Esophagus squamous epithelium (tissue), 5 donors: ENCODE measurements around the gene MTA3. TPM values are rescaled to one million over a fixed set of nuclear protein-coding genes. Genes with fewer than 3 reads are reported as not detected.
A peak's percentile ranks its signal among the peaks of the same experiment; 100 is the strongest.

ENCODE experiments used
- DNase-seq: peaks from one replicate; lab custom pipeline; 2025; lab: John Stamatoyannopoulos, UW
- H3K27ac ChIP-seq, 4 donors: fragments of 200-600 bp; sonication (generic); one replicate each; pipeline ENCODE4 v1.5.1; 2016 to 2019; ENCODE audit warnings: mild to moderate bottlenecking in 1 of 4
- H3K27me3 ChIP-seq, 4 donors: fragments of 200-600 bp; sonication (generic); 1 replicate in 3 of 4; 2 replicates in 1 of 4; pipeline versions ENCODE4 v1.5.1 to v1.6.0; 2017 to 2021; ENCODE audit warnings: antibody characterized with exemption in 1 of 4
- H3K36me3 ChIP-seq, 3 donors: fragments of 200-600 bp; sonication (generic); one replicate each; pipeline ENCODE4 v1.5.1; 2016 to 2019
- H3K4me1 ChIP-seq, 3 donors: fragments of 200-600 bp; sonication (generic); one replicate each; pipeline ENCODE4 v1.5.1; 2017 to 2019
- H3K4me3 ChIP-seq, 4 donors: fragments of 200-600 bp; sonication (generic); 1 replicate in 3 of 4; 2 replicates in 1 of 4; pipeline ENCODE4 v1.5.1; 2016 to 2019; ENCODE audit warnings: mild to moderate bottlenecking in 2 of 4, moderate library complexity in 1 of 4
- H3K9me3 ChIP-seq, 3 donors: fragments of 200-600 bp; sonication (generic); one replicate each; pipeline ENCODE4 v1.5.1; 2016 to 2019
- CTCF ChIP-seq, 6 experiments: fragments of 450-650 bp in 4 of 6; fragments of 200-600 bp in 2 of 6; sonication (generic) in 2 of 6; IDR thresholded peaks; one replicate each; pipeline ENCODE4 v1.5.1; 2016 to 2019; ENCODE audit warnings: antibody characterized with exemption in 6 of 6, mild to moderate bottlenecking in 4 of 6, moderate library complexity in 4 of 6
- POLR2A ChIP-seq, 4 donors: fragments of 450-650 bp; IDR thresholded peaks; one replicate each; pipeline ENCODE4 v1.6.1; 2017; ENCODE audit warnings: antibody characterized with exemption in 4 of 4, mild to moderate bottlenecking in 4 of 4, moderate library complexity in 3 of 4
- WGBS, 2 donors: methylation state at CpG; one replicate each; pipeline ENCODE4 v1.1.5; 2018; 5-methylcytosine and 5-hydroxymethylcytosine counted together
- intact Hi-C: fragments of 100-400 bp; cut with DNase I; formaldehyde crosslinking; loops from one replicate; pipeline ENCODE4 v1.15.0; 2022
- total RNA-seq, 4 donors: library from RNA; depleted of rRNA; stranded (reverse); fragments of >200 nt; gene quantifications; one replicate each; pipeline ENCODE4 v1.1.0, GENCODE V29; 2016
- donor health status: DM: yes; HTN: yes; CAD: no.

MTA3 gene
- total RNA-seq, 4 donors from 2014 or later = 26.5 to 37.2 (median 34.4) TPM

DNA sequence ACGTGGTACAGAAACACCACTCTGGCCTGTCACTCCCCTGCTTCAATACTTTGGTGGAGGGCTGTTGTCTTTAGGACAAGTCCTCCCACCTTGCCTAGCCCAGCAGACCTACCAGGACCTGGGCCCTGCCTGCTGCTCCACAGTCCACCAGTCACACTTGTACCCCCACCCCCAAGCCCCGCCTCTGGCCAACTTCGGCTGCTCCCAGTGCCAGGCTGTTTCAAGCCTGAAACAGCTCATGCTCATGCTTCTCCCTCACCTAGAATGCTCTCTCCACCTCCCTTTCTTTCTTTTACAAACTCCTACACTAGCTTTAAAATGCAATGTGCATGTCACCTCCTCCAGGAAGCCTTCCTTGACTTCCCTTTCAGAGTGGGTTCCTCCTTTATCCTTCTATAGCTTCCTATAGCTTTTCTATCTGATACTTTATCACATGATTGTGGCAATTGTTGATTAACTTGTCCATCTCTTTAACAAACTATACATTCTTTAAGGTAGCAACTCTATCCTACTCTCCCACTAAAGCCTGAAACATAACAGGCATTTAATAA lies 200.3 kb downstream of the MTA3 start:
- H3K9me3 ChIP-seq = no peaks in the 10 kb centered on the region
- no peaks in the 10 kb centered on the region for H3K4me1 ChIP-seq
- no peak overlapping the region for H3K27ac ChIP-seq
- no peak for DNase-seq
- intact Hi-C loops = no loop called here
- TF ChIP-seq POLR2A (IDR thresholded peaks at IDR 0.05) (no peak), CTCF (IDR thresholded peaks at IDR 0.05) (no peak)
- no peak overlapping the region for H3K4me3 ChIP-seq
- 67 to 71% methylated on average over 3 of the region's 3 CpGs for WGBS, 2 donors
- H3K36me3 ChIP-seq = no peaks in the 10 kb centered on the region
- no peaks in the 10 kb centered on the region for H3K27me3 ChIP-seq

GRCh38 chr2:42769583-42770287 lies 201.3 kb downstream of the MTA3 start:
- no peak overlapping the region for H3K4me3 ChIP-seq
- no peaks in the 10 kb centered on the region for H3K36me3 ChIP-seq
- no peaks in the 10 kb centered on the region for H3K27me3 ChIP-seq
- H3K4me1 ChIP-seq = no peaks in the 10 kb centered on the region
- WGBS, 2 donors = 92 to 94% methylated on average over 4 to 7 of the region's 10 CpGs
- TF ChIP-seq CTCF (IDR thresholded peaks at IDR 0.05) (no peak), POLR2A (IDR thresholded peaks at IDR 0.05) (no peak)
- no peaks in the 10 kb centered on the region for H3K9me3 ChIP-seq
- intact Hi-C loops = no loop called here
- DNase-seq = no peak
- H3K27ac ChIP-seq = no peak overlapping the region

- 71 to 90% methylated on average over 9 to 10 of the region's 19 CpGs for WGBS, 2 donors
- TF ChIP-seq CTCF (IDR thresholded peaks at IDR 0.05) (peak in 2 of 6 experiments; percentile 5 to 11), POLR2A (IDR thresholded peaks at IDR 0.05) (no peak)
- intact Hi-C loops = no loop called here
- no peak for DNase-seq
- no peak overlapping the region for H3K27ac ChIP-seq
- no peaks in the 10 kb centered on the region for H3K36me3 ChIP-seq
- no peaks in the 10 kb centered on the region for H3K4me1 ChIP-seq
- H3K27me3 ChIP-seq = no peaks in the 10 kb centered on the region
- no peaks in the 10 kb centered on the region for H3K9me3 ChIP-seq
- H3K4me3 ChIP-seq = no peak overlapping the region
Measured at GRCh38 chr2:42770288-42771131, 202.1 kb downstream of the MTA3 start.

DNA sequence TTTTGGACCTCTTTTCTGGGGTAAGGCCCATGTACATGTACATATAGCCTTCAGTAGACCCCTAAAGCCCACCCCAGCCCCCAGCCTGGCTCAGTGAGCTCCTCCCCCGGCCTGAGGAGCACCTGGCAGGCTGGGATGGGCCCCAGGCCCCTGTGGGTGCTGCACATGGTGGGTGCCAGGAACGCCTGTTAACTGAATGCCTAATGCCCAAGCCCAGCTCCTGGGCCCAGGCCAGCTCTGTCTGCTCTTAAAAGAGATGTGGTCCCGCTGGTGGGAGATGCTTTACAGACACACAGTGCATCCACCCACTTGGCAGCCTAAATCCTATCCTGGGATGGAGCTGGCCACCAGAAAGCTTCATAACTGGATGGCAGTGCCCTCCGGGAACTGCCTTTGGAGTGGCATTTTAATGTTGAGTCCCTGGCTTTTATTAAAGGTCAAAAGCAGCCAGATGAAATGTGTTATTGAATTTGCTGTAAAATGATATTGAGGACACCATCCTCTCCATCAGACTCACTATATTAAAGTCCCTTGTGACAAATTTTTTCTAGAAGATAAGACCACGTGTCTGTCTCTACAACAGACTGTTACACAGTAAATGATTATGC lies 203.2 kb downstream of the MTA3 start:
- TF ChIP-seq CTCF (IDR thresholded peaks at IDR 0.05) = no peak
- no peak for TF ChIP-seq POLR2A (IDR thresholded peaks at IDR 0.05)
- intact Hi-C loops = no loop called here
- H3K27me3 ChIP-seq = no peaks in the 10 kb centered on the region
- no peaks in the 10 kb centered on the region for H3K4me1 ChIP-seq
- H3K4me3 ChIP-seq = no peak overlapping the region
- H3K27ac ChIP-seq = no peak overlapping the region
- DNase-seq = no peak
- WGBS, 2 donors = 70 to 79% methylated on average over 2 of the region's 5 CpGs
- no peaks in the 10 kb centered on the region for H3K36me3 ChIP-seq
- H3K9me3 ChIP-seq = no peaks in the 10 kb centered on the region
